Stimulated activated CD8-positive, alpha-beta memory T cell treated with anti-CD3 and anti-CD28 coated beads, Interleukin-4, amount 100 ng/mL, for 48 hours (primary cell): ENCODE data around the gene ZNF546.

ENCODE experiments used
- DNase-seq: peaks from one replicate; pipeline ENCODE4 v3.0.0-alpha.2; 2020

Gene ZNF546

GRCh38 chr19:40056505-40056904, 59.6 kb downstream of the ZNF546 start:
- DNase-seq = no peak

- no peak for DNase-seq
Measured at GRCh38 chr19:40057166-40057565, 60.3 kb downstream of the ZNF546 start.

GRCh38 chr19:40059624-40060023, 62.8 kb downstream of the ZNF546 start:
- no peak for DNase-seq

- DNase-seq = no peak
Measured at GRCh38 chr19:40070058-40070457, 73.2 kb downstream of the ZNF546 start.
